ENCODE data around the gene TMEM120B.
A peak's percentile ranks its signal among the peaks of the same experiment; 100 is the strongest.

TMEM120B gene

DNA sequence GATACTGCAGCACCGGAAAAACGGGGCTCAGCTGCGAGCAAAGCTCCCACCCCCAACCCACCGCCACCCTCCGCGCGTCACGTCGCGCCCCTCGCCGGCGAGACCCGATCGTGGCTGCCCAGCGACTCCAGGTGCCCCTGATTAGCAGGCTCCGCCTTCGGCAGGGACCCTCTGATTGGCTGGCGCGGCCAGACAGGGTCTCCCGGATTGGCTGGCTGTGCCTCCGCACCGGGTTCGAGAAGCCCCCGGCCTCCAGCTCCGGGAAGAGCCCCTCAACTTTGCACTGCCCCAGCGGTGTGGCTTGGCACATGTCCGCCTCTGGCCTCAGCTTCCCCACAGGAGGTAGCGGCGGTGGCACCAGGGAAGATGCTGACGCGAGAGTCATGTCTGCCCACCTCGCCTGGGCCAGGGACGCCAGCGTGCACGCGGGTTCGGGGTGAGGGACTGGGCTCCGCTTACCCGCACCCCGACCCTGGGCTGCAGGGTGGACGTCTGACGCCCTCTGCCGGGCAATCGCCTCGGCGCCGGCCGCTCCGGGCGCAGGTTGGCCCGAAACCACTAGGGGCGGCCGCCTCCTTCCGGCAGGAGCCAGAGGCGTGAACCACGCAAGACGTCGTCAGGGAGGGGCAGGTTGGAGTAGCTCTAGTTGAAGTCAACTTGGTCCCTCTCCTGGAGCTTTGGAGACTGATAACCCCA is 81.4 kb downstream of the TMEM120B start:
- Histone ChIP-seq H2AFZ (ENCODE audit: low read depth, low read length) (peak overlapping the region; percentile 62; the same call in 1 of the 2 replicates), H3K4me2 (ENCODE audit: low read length) (peak overlapping the region; percentile 98), H3K79me2 (ENCODE audit: low read length) (peaks cover 65% of the 10 kb centered on the region), H3K36me3 (replicated peaks; ENCODE audit: low read depth, low read length) (peaks cover 35% of the 10 kb centered on the region), H4K20me1 (ENCODE audit: insufficient read depth, low read length) (0 out of 2 replicates have a peak, but pooled peaks cover under 1% of the 10 kb centered on the region), H3K9ac (ENCODE audit: low read length) (peak overlapping the region; percentile 99), H3K27me3 (ENCODE audit: low read depth, low read length) (no peaks in the 10 kb centered on the region), H3K9me3 (ENCODE audit: insufficient read depth, low read length) (no peaks in the 10 kb centered on the region), H3K4me3 (ENCODE audit: low read length) (peak overlapping the region; percentile 95), H3K4me1 (ENCODE audit: low read length) (peaks cover 40% of the 10 kb centered on the region), H3K27ac (ENCODE audit: low read length) (peak overlapping the region; percentile 98)
- no peak for TF ChIP-seq EZH2phosphoT487 (IDR thresholded peaks at IDR 0.05; ENCODE audit: low read depth)
- TF ChIP-seq, protein P1, sequence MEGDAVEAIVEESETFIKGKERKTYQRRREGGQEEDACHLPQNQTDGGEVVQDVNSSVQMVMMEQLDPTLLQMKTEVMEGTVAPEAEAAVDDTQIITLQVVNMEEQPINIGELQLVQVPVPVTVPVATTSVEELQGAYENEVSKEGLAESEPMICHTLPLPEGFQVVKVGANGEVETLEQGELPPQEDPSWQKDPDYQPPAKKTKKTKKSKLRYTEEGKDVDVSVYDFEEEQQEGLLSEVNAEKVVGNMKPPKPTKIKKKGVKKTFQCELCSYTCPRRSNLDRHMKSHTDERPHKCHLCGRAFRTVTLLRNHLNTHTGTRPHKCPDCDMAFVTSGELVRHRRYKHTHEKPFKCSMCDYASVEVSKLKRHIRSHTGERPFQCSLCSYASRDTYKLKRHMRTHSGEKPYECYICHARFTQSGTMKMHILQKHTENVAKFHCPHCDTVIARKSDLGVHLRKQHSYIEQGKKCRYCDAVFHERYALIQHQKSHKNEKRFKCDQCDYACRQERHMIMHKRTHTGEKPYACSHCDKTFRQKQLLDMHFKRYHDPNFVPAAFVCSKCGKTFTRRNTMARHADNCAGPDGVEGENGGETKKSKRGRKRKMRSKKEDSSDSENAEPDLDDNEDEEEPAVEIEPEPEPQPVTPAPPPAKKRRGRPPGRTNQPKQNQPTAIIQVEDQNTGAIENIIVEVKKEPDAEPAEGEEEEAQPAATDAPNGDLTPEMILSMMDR (IDR thresholded peaks at IDR 0.05; ENCODE audit: low read depth, low read length), result peak; percentile 99

DNA sequence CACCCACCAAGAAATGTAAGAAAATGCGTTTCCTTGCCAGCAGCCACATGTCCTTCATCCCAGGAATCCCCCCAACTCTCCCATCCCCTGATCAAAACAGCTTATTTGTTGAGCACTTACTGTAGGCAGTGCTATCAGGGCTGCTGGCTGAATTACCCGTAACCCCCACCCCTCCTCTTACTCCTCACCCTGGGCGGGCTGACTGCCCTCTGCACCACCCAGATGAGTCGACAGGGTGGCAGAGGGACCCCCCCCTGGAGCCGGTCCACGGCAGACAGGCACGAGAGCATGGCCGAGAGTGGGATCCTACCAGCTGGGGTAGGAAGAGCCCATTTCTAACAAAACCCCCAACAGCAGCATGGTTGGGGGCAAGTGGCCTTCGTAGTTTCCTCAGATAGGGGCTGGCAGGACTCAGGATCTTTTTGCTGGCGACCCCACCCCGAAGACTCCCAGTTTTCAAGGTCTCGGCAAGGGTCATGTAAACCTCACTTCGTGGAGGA is 82.0 kb downstream of the TMEM120B start:
- TF ChIP-seq, protein P1 (IDR thresholded peaks at IDR 0.05; ENCODE audit: low read depth, low read length), result no peak
- no peak for TF ChIP-seq EZH2phosphoT487 (IDR thresholded peaks at IDR 0.05; ENCODE audit: low read depth)
- no peak overlapping the region for H2AFZ ChIP-seq (ENCODE audit: low read depth, low read length)
- peaks cover 35% of the 10 kb centered on the region for H3K36me3 ChIP-seq (replicated peaks; ENCODE audit: low read depth, low read length)
- peak overlapping the region; percentile 98 for H3K4me2 ChIP-seq (ENCODE audit: low read length)
- H3K9ac ChIP-seq (ENCODE audit: low read length), result peak overlapping the region; percentile 51
- H3K4me1 ChIP-seq (ENCODE audit: low read length), result peaks cover 39% of the 10 kb centered on the region
- no peaks in the 10 kb centered on the region for H3K27me3 ChIP-seq (ENCODE audit: low read depth, low read length)
- H4K20me1 ChIP-seq (ENCODE audit: insufficient read depth, low read length), result 0 out of 2 replicates have a peak, but pooled peaks cover 4% of the 10 kb centered on the region
- H3K9me3 ChIP-seq (ENCODE audit: insufficient read depth, low read length), result no peaks in the 10 kb centered on the region
- peaks cover 63% of the 10 kb centered on the region for H3K79me2 ChIP-seq (ENCODE audit: low read length)
- peak overlapping the region; percentile 98 for H3K27ac ChIP-seq (ENCODE audit: low read length)
- H3K4me3 ChIP-seq (ENCODE audit: low read length), result peak overlapping the region; percentile 95

GRCh38 chr12:121795034-121795968 is 82.7 kb downstream of the TMEM120B start:
- Histone ChIP-seq H2AFZ (ENCODE audit: low read depth, low read length) (no peak overlapping the region), H3K27me3 (ENCODE audit: low read depth, low read length) (no peaks in the 10 kb centered on the region), H3K27ac (ENCODE audit: low read length) (peak overlapping the region; percentile 98), H3K36me3 (replicated peaks; ENCODE audit: low read depth, low read length) (peaks cover 32% of the 10 kb centered on the region), H3K4me3 (ENCODE audit: low read length) (peak overlapping the region; percentile 95), H3K9ac (ENCODE audit: low read length) (peak overlapping the region; percentile 51), H3K9me3 (ENCODE audit: insufficient read depth, low read length) (no peaks in the 10 kb centered on the region), H3K4me2 (ENCODE audit: low read length) (peak overlapping the region; percentile 98), H3K4me1 (ENCODE audit: low read length) (peaks cover 32% of the 10 kb centered on the region), H4K20me1 (ENCODE audit: insufficient read depth, low read length) (0 out of 2 replicates have a peak, but pooled peaks cover 4% of the 10 kb centered on the region), H3K79me2 (ENCODE audit: low read length) (peaks cover 58% of the 10 kb centered on the region)
- TF ChIP-seq, protein P1 (IDR thresholded peaks at IDR 0.05; ENCODE audit: low read depth, low read length), result peak; percentile 96
- TF ChIP-seq EZH2phosphoT487 (IDR thresholded peaks at IDR 0.05; ENCODE audit: low read depth), result no peak

All from OCI-LY3 (cell line).